SK-N-SH (cell line): ENCODE measurements around the gene PDE9A. TPM values are rescaled to one million over a fixed set of nuclear protein-coding genes. Genes with fewer than 3 reads are reported as not detected.

ENCODE experiments used
- CTCF ChIA-PET: fragments of 300-600, 350-600 bp; formaldehyde crosslinking; extraction: SDS; loops from one replicate; lab custom pipeline; 2021; lab: Yijun Ruan, JAX
- POLR2A ChIA-PET: fragments of 350-600 bp; sonication (Branson Sonifier 250); formaldehyde crosslinking; extraction: SDS; loops from one replicate; lab custom pipeline; 2020; ENCODE audit warnings: antibody characterized with exemption, inconsistent platforms; lab: Yijun Ruan, JAX
- DNase-seq: peaks from one replicate; pipeline ENCODE4 v3.0.0; 2012
- H2AFZ ChIP-seq: fragments of 200-600 bp; sonication (generic); 2 replicates; pipeline ENCODE4 v1.8.1; 2016; ENCODE audit warnings: antibody characterized with exemption, mild to moderate bottlenecking, low read depth
- H3F3A ChIP-seq: fragments of 200-600 bp; sonication (generic); replicated peaks from 2 replicates; pipeline ENCODE3; 2016; ENCODE audit warnings: antibody characterized with exemption, mild to moderate bottlenecking; ENCODE audit not compliant: insufficient read depth
- H3K27ac ChIP-seq, 2 experiments: fragments of 200-500 bp in 1 of 2; fragments of 200-600 bp in 1 of 2; sonication (Bioruptor generic) in 1 of 2; sonication (generic), shearing (Covaris generic) in 1 of 2; 2 replicates each; pipeline versions ENCODE4 v1.5.1 to v1.6.1; 2014 to 2016; ENCODE audit warnings: low read depth in 2 of 2, inconsistent platforms in 1 of 2, low read length in 1 of 2, mild to moderate bottlenecking in 1 of 2, mixed read lengths in 1 of 2
- H3K27me3 ChIP-seq: fragments of 200-600 bp; sonication (generic), shearing (Covaris generic); 2 replicates; pipeline ENCODE4 v1.6.1; 2016; ENCODE audit warnings: mixed run types; ENCODE audit not compliant: insufficient read depth
- H3K36me3 ChIP-seq, 2 experiments: fragments of 200-500 bp in 1 of 2; fragments of 200-600 bp in 1 of 2; sonication (Bioruptor generic) in 1 of 2; sonication (generic) in 1 of 2; replicated peaks in 1 of 2; 2 replicates each; pipeline versions ENCODE3 to v1.5.1; 2014 to 2016; ENCODE audit warnings: low read length in 1 of 2, mild to moderate bottlenecking in 1 of 2; ENCODE audit not compliant: insufficient read depth in 2 of 2, control insufficient read depth in 1 of 2
- H3K4me1 ChIP-seq, 2 experiments: fragments of 200-500 bp in 1 of 2; fragments of 200-600 bp in 1 of 2; sonication (Bioruptor generic) in 1 of 2; sonication (generic), shearing (Covaris generic) in 1 of 2; 2 replicates each; pipeline versions ENCODE4 v1.5.1 to v1.6.1; 2014 to 2016; ENCODE audit warnings: low read depth in 1 of 2, low read length in 1 of 2, mixed run types in 1 of 2; ENCODE audit not compliant: insufficient read depth in 2 of 2, control insufficient read depth in 1 of 2
- H3K4me2 ChIP-seq: fragments of 200-600 bp; sonication (generic), shearing (Covaris generic); 2 replicates; pipeline ENCODE4 v1.6.1; 2017; ENCODE audit warnings: mixed run types
- H3K4me3 ChIP-seq, 2 experiments: fragments of 200-500 bp in 1 of 2; fragments of 200-600 bp in 1 of 2; sonication (Bioruptor generic) in 1 of 2; sonication (generic), shearing (Covaris generic) in 1 of 2; 2 replicates each; pipeline versions ENCODE4 v1.5.1 to v1.8.1; 2014 to 2016; ENCODE audit warnings: low read depth in 2 of 2, inconsistent platforms in 1 of 2, low read length in 1 of 2, mild to moderate bottlenecking in 1 of 2, mixed read lengths in 1 of 2, moderate library complexity in 1 of 2
- H3K79me2 ChIP-seq: fragments of 200-600 bp; sonication (generic); 2 replicates; pipeline ENCODE4 v1.8.1; 2017; ENCODE audit warnings: mild to moderate bottlenecking; ENCODE audit not compliant: insufficient read depth
- H3K9ac ChIP-seq: fragments of 200-600 bp; sonication (generic); 2 replicates; pipeline ENCODE4 v1.6.1; 2017; ENCODE audit warnings: mixed run types
- H3K9me2 ChIP-seq: fragments of 200-600 bp; sonication (generic); 2 replicates; pipeline ENCODE4 v1.6.1; 2017; ENCODE audit warnings: mixed run types
- H3K9me3 ChIP-seq: fragments of 200-600 bp; sonication (generic); 2 replicates; pipeline ENCODE4 v1.6.1; 2017; ENCODE audit warnings: mixed run types, mild to moderate bottlenecking, moderate library complexity
- H4K20me1 ChIP-seq: fragments of 200-600 bp; sonication (generic); 2 replicates; pipeline ENCODE4 v1.6.1; 2017; ENCODE audit warnings: mild to moderate bottlenecking, mixed run types; ENCODE audit not compliant: insufficient read depth
- FOXM1 ChIP-seq: IDR thresholded peaks from 2 replicates; pipeline ENCODE4 v1.4.0; 2012; ENCODE audit warnings: low read depth, mild to moderate bottlenecking
- MXI1 ChIP-seq: IDR thresholded peaks from 2 replicates; pipeline ENCODE4 v1.6.1; 2012; ENCODE audit warnings: mild to moderate bottlenecking, low read depth, low read length, improper control_type of control experiment
- RCOR1 ChIP-seq: fragments of 150-350 bp; IDR thresholded peaks from 2 replicates; pipeline ENCODE4 v1.6.1; 2017; ENCODE audit warnings: antibody characterized with exemption, low read length
- REST ChIP-seq: IDR thresholded peaks from 2 replicates; pipeline ENCODE4 v1.6.1; 2012; ENCODE audit warnings: mild to moderate bottlenecking, low read depth, low read length, moderate library complexity
- SIN3A ChIP-seq: IDR thresholded peaks from 2 replicates; pipeline ENCODE4 v1.6.1; 2012; ENCODE audit warnings: low read depth, mild to moderate bottlenecking, low read length, moderate library complexity, borderline replicate concordance
- TAF1 ChIP-seq: IDR thresholded peaks from 2 replicates; pipeline ENCODE4 v1.6.1; 2012; ENCODE audit warnings: low read depth, mild to moderate bottlenecking, low read length, moderate library complexity, borderline replicate concordance
- USF1 ChIP-seq: IDR thresholded peaks from 2 replicates; pipeline ENCODE4 v1.4.0; 2012; ENCODE audit warnings: low read depth, borderline replicate concordance
- YY1 ChIP-seq: IDR thresholded peaks from 2 replicates; pipeline ENCODE4 v1.4.0; 2012; ENCODE audit warnings: low read depth, mild to moderate bottlenecking
- WGBS: methylation state at CpG from one replicate; pipeline ENCODE4 v1.1.6; 2017; ENCODE audit warnings: low lambda C conversion rate; 5-methylcytosine and 5-hydroxymethylcytosine counted together
- polyA plus RNA-seq, 3 experiments: library from polyadenylated mRNA; depleted of rRNA; stranded (reverse); fragments of >200 nt; gene quantifications; 2 replicates each; pipeline ENCODE4 v1.2.3, GENCODE V29; 2012

The PDE9A gene
- polyA plus RNA-seq, 1 of the 3 experiments (the other 2 are of a cell fraction) = 0.28 TPM

GRCh38 chr21:42685954-42686500 lies 32.6 kb downstream of the PDE9A start:
- no peaks in the 10 kb centered on the region for H3K27me3 ChIP-seq
- H3K9me2 ChIP-seq = no peaks in the 10 kb centered on the region
- H3F3A ChIP-seq = no peaks in the 10 kb centered on the region
- no peak overlapping the region for H3K9ac ChIP-seq
- H3K36me3 ChIP-seq = no peaks in the 10 kb centered on the region
- H4K20me1 ChIP-seq = no peaks in the 10 kb centered on the region
- ChIA-PET POLR2A (no interaction called here), CTCF (no interaction called here)
- no peak for TF ChIP-seq RCOR1
- no peak for TF ChIP-seq YY1
- no peak for TF ChIP-seq TAF1
- TF ChIP-seq FOXM1 = no peak
- TF ChIP-seq SIN3A = no peak
- TF ChIP-seq USF1 = no peak
- 88% methylated on average over 41 of the region's 41 CpGs for WGBS
- H3K4me1 ChIP-seq = peaks cover 0 to 7% of the 10 kb centered on the region in 2 experiments; a peak in 1 of 4 replicates
- H3K4me3 ChIP-seq = no peak overlapping the region
- no peaks in the 10 kb centered on the region for H3K9me3 ChIP-seq
- no peak overlapping the region for H2AFZ ChIP-seq
- H3K79me2 ChIP-seq = no peaks in the 10 kb centered on the region
- no peak for DNase-seq
- no peak overlapping the region for H3K27ac ChIP-seq
- H3K4me2 ChIP-seq = no peak overlapping the region

GRCh38 chr21:42687796-42688195 lies 34.4 kb downstream of the PDE9A start:
- H3K27ac ChIP-seq = no peak overlapping the region
- POLR2A ChIA-PET = no interaction called here
- 81% methylated on average over 18 of the region's 18 CpGs for WGBS

More at GRCh38 chr21:42687796-42688195, 34.4 kb downstream of the PDE9A start:
- Histone ChIP-seq H3K4me2 (no peak overlapping the region), H3K4me3 (no peak overlapping the region), H2AFZ (no peak overlapping the region), H3K9ac (no peak overlapping the region), H3K9me2 (no peaks in the 10 kb centered on the region), H4K20me1 (no peaks in the 10 kb centered on the region), H3K36me3 (no peaks in the 10 kb centered on the region), H3F3A (no peaks in the 10 kb centered on the region), H3K27me3 (no peaks in the 10 kb centered on the region), H3K79me2 (no peaks in the 10 kb centered on the region), H3K9me3 (no peaks in the 10 kb centered on the region), H3K4me1 (peaks cover 0 to 5% of the 10 kb centered on the region in 2 experiments; a peak in 1 of 4 replicates)
- no peak for DNase-seq
- no peak for TF ChIP-seq MXI1
- TF ChIP-seq REST = no peak
- CTCF ChIA-PET = interaction anchor here (1.7 kb wide), 1 partner anchor 39 kb away, joined by 4 read pairs; no protein-coding TSS in a partner anchor
